Heart right ventricle (tissue), 16 donors: Measurements from ENCODE around the gene GLYR1. TPM values are rescaled to one million over a fixed set of nuclear protein-coding genes. Genes with fewer than 3 reads are reported as not detected.

Source experiments
- ATAC-seq, 8 donors: fragments of 200-7000 bp; cut with Tn5 transposase; one replicate each; pipeline ENCODE4 v1.9.1; 2020; ENCODE audit warnings: mild to moderate bottlenecking in 8 of 8, moderate library complexity in 8 of 8, moderate number of reproducible peaks in 1 of 8
- DNase-seq, 2 donors: peaks; one replicate each; pipeline ENCODE4 v3.0.0-alpha.2; 2020
- H3K27ac ChIP-seq, 10 donors: fragments of 200-600 bp; sonication (generic) in 2 of 10; one replicate each; pipeline versions ENCODE4 v1.5.0 to v1.8.0; 2020 to 2022; ENCODE audit warnings: mild to moderate bottlenecking in 3 of 10
- H3K27me3 ChIP-seq, 7 donors: fragments of 200-600 bp; one replicate each; pipeline ENCODE4 v1.8.0; 2021 to 2022; ENCODE audit warnings: mild to moderate bottlenecking in 2 of 7
- H3K36me3 ChIP-seq, 9 donors: fragments of 200-600 bp; sonication (generic) in 1 of 9; one replicate each; pipeline versions ENCODE4 v1.5.0 to v1.8.0; 2020 to 2022; ENCODE audit warnings: mild to moderate bottlenecking in 2 of 9
- H3K4me1 ChIP-seq, 9 donors: fragments of 200-600 bp; sonication (generic) in 1 of 9; one replicate each; pipeline versions ENCODE4 v1.5.0 to v1.8.0; 2020 to 2022; ENCODE audit warnings: mild to moderate bottlenecking in 4 of 9
- H3K4me3 ChIP-seq, 10 donors: fragments of 200-600 bp; sonication (generic) in 2 of 10; one replicate each; pipeline versions ENCODE4 v1.5.0 to v1.8.0; 2020 to 2022; ENCODE audit warnings: mild to moderate bottlenecking in 7 of 10, moderate library complexity in 2 of 10
- H3K9me3 ChIP-seq, 11 donors: fragments of 200-600 bp in 10 of 11; sonication (generic) in 2 of 11; one replicate each; pipeline versions ENCODE4 v1.5.0 to v1.8.0; 2013 to 2022; ENCODE audit warnings: mild to moderate bottlenecking in 2 of 11, control low read depth in 1 of 11, moderate library complexity in 1 of 11
- WGBS, 2 donors: extraction: QIAGEN DNeasy Blood & Tissue Kit; methylation state at CpG; one replicate each; pipeline ENCODE4 v1.1.7; 2013; ENCODE audit warnings: inconsistent platforms in 1 of 2; 5-methylcytosine and 5-hydroxymethylcytosine counted together
- intact Hi-C, 10 donors: fragments of 100-400 bp; cut with DNase I; formaldehyde crosslinking; loops; one replicate each; pipeline versions ENCODE4 v1.11.1 to v1.14.2; 2022
- polyA plus RNA-seq, 2 donors: library from polyadenylated mRNA; stranded (reverse); fragments of 200-250 nt; gene quantifications; one replicate each; pipeline ENCODE4 v1.2.3, GENCODE V29; 2013
- total RNA-seq, 10 donors: library from RNA; stranded (reverse); fragmentation: NEBNext Ultra II Directional in 3 of 10; extraction: Animal tissue kit (Norgen Biotek cat#: 25700) in 3 of 10; gene quantifications; one replicate each; pipeline versions ENCODE4 v1.2.1 to v1.2.4, GENCODE V29; 2021 to 2023
- TF ChIP-seq, protein P1 (sequence below), 9 donors: fragments of 200-600 bp; sonication (generic) in 2 of 9; IDR thresholded peaks; one replicate each; pipeline versions ENCODE4 v1.5.0 to v1.8.0; 2021 to 2022; ENCODE audit warnings: antibody characterized with exemption in 9 of 9, mild to moderate bottlenecking in 5 of 9, moderate library complexity in 1 of 9
- donor health status: Arrhythmogenic right ventricular cardiomyopathy.
- donor health status: ischemic (EF 13 %, LVEDD 7.1; RV severe dilation, severe dysfunction).
- donor health status: healthy with polysubstance abuse.
- donor health status: DM: no; HTN: yes; CAD: no.
- donor health status: DM: no; HTN: no; CAD: no.
- donor health status: ischemic (EF 25% LVEDD 6.9; RV normal size, moderate dysfunction).
- donor health status: ischemic (EF 25% LVEDD 5.7; RV mildly dilated, moderate dysfunction).
- donor health status: healthy.
- donor health status: DM: yes; HTN: yes; CAD: no.
- donor health status: Ischemic cardiomyopathy.
- donor health status: ischemic (EF 35%, LVEDD 5.7; RV mildly dilated, moderate dysfunction).
- donor health status: nonischemic (EF 11% LVEDD 7.7; RV severe dilation, severe dysfunction).
- donor health status: DM: yes; HTN: yes; CAD: no.
- donor health status: PGD.
- donor health status: ischemic (EF 29% LVEDD 5.4; RV normal size, mild dysfunction).
- donor health status: nonischemic (EF 23%, LVEDD 6.1; RV moderate dilation, normal function).

The GLYR1 gene
- total and polyA plus RNA-seq, 12 donors, result 36.5 to 105 (median 73.3) TPM

DNA sequence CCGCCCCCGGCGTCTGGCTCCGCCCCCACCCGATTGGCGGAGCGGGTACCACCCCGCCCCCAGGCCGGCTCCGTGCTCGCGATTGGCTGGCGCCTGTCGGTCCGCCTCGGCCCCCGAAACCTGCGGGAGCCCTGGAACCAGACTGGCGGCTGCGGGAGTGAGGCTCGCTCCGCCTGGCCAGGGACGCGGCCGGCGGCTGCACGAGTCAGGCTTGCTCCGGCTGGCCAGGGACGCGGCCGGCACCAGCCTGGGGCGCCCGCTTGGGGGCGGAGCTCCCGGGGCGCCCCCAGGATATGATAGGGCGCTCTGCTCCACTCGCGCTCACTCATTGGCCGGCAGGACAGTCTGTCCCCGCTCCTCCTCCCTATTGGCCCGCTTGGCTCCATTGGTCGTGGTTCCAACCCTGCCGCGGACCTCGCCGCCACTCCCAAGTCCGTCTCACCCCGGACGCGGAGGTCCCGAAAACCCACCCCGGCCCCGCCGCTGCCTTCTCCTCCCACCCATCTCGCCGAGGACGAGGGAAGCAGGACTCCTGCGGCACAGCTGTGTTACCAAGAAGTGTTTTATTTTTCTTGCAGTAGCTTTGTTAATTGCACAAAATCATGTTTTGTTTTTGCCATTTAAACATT is 44.3 kb downstream of the GLYR1 start:
- Histone ChIP-seq H3K36me3 (peaks cover 0 to 61% (median 37%) of the 10 kb centered on the region in 9 donors), H3K9me3 (no peaks in the 10 kb centered on the region), H3K27me3 (no peaks in the 10 kb centered on the region), H3K4me3 (peak overlapping the region; percentile 64 to 95 (median 84)), H3K27ac (peak overlapping the region; percentile 67 to 96 (median 92)), H3K4me1 (peaks cover 0 to 51% (median 29%) of the 10 kb centered on the region in 9 donors)
- intact Hi-C loops, result loop anchor here in 5 of 10 donors (2.0 to 10.0 kb wide), 5 partner anchors 35 to 155 kb away; partner anchors contain the start of genes GLYR1 (in 3 of the 5), UBN1 (in 3 of the 5), ZNF500 (in 3 of the 5) and SEC14L5 (in 1 of the 5)
- ATAC-seq (peak; percentile 90 to 96 (median 92)), DNase-seq (peak; percentile 93 to 94)
- 0% methylated on average over 58 to 59 of the region's 59 CpGs for whole genome bisulfite sequencing, 2 donors
- TF ChIP-seq, protein P1, sequence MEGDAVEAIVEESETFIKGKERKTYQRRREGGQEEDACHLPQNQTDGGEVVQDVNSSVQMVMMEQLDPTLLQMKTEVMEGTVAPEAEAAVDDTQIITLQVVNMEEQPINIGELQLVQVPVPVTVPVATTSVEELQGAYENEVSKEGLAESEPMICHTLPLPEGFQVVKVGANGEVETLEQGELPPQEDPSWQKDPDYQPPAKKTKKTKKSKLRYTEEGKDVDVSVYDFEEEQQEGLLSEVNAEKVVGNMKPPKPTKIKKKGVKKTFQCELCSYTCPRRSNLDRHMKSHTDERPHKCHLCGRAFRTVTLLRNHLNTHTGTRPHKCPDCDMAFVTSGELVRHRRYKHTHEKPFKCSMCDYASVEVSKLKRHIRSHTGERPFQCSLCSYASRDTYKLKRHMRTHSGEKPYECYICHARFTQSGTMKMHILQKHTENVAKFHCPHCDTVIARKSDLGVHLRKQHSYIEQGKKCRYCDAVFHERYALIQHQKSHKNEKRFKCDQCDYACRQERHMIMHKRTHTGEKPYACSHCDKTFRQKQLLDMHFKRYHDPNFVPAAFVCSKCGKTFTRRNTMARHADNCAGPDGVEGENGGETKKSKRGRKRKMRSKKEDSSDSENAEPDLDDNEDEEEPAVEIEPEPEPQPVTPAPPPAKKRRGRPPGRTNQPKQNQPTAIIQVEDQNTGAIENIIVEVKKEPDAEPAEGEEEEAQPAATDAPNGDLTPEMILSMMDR (IDR thresholded peaks at IDR 0.05), result peak in 7 of 9 donors; percentile 15 to 52 (median 32)

DNA sequence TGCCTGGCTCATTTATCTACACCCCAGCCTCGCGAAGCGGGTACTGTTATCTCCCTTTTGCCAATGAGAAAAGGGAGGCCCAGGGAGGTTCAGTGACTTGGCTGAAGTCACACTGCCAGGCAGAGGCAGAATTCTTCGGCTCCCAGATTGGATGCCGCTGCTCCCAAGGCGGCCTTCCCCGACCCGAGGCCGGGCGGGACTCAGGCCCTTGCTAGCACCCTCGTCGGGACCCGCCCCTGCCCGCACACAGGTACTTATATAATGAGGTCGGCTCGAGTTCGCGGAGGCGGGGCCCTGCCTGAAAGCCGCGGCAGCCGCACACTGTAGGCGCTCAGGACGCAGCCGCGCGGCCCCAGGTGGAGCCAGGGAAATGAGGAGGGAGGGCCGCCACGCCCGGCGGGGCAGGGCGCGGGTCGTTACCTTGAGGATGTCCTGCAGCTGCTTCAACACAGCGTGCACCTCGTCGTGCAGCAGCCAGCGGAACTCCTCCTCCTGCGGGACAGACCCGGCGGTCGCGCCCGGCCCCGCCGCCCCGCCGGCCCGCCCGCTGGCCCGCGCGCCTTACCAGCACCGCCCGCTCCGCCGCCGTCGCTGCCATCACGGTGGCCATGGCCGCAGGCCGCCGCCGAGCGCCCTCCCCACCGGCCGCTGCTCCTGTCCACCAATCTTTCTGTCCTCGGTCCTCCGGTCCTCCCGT is 45.0 kb downstream of the GLYR1 start, which contains the start of gene ROGDI:
TSS of gene ROGDI (minus strand) at position 672 of the 697 bp plus-strand sequence. CDS start at position 610, 62 bp downstream.
- Histone ChIP-seq H3K36me3 (peaks cover 0 to 61% (median 39%) of the 10 kb centered on the region in 9 donors), H3K27ac (peak within 1 kb of the TSS; percentile 67 to 96 (median 92)), H3K27me3 (no peaks in the 10 kb centered on the region), H3K9me3 (no peaks in the 10 kb centered on the region), H3K4me1 (peaks cover 0 to 51% (median 29%) of the 10 kb centered on the region in 9 donors), H3K4me3 (peak within 1 kb of the TSS; percentile 64 to 95 (median 84))
- intact Hi-C loops, result loop anchor here in 5 of 10 donors (2.0 to 10.0 kb wide), 5 partner anchors 35 to 155 kb away; partner anchors contain the start of genes GLYR1 (in 3 of the 5), UBN1 (in 3 of the 5), ZNF500 (in 3 of the 5) and SEC14L5 (in 1 of the 5)
- DNase-seq (peak; percentile 75 to 76), ATAC-seq (peak; percentile 29 to 74 (median 57))
- WGBS, 2 donors, result 0% methylated on average over 45 to 70 of the region's 70 CpGs
- TF ChIP-seq, protein P1 (IDR thresholded peaks at IDR 0.05), result no peak

DNA sequence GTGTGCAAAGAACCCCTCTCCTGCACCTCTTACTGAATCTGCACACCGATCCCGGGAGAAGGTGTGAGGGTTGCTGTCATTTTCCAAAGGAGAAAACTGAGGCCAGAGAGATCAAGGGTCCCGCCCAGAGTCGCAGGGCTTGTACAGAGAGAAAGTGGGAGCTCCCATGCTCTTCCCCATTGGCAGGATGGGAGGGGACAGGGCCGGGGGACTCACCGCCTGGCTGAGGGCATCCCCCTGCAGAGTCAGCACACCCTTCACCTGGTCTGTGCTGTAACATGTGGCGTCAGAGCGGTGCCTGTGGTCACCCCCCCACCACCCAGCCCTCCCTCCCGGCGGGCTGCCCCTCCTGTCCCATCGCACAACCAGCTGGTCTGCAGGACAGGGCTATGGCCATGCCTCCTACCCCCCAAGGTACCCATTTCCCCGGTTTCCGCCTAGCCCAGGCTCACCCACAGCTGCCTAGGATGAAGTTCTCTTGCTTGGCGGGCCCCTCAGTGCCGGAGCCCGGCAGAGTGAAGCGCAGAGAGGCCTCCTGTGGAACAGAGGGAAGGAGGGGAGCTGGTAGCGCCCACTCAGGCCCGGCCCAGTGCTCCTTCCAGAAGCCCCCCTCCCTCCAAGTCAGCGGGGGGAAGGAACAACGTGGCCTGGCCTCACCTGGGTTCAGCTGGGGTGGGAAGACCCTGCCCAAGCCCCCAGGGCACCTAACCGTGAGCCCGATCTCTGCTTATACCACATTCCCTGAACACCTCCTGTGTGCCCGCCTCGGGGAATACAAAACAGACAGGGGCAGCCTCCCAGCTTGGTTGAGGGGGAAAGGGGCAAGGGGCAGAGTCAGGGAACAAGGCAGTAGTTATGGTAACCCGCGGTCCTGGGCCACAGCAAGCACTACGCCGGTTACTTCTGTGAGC is 45.8 kb downstream of the GLYR1 start:
- Histone ChIP-seq H3K9me3 (no peaks in the 10 kb centered on the region), H3K4me1 (peaks cover 0 to 51% (median 29%) of the 10 kb centered on the region in 9 donors), H3K4me3 (peak overlapping the region; percentile 64 to 95 (median 84)), H3K27me3 (no peaks in the 10 kb centered on the region), H3K36me3 (peaks cover 0 to 63% (median 33%) of the 10 kb centered on the region in 9 donors), H3K27ac (peak overlapping the region in 9 of 10 donors; percentile 79 to 96 (median 93))
- DNase-seq (no peak), ATAC-seq (peak in 1 of 8 donors; percentile 0)
- intact Hi-C loops, result loop anchor here in 5 of 10 donors (5.0 to 10.0 kb wide), 4 partner anchors 34 to 156 kb away; partner anchors contain the start of genes ZNF500 (in 3 of the 5), GLYR1 (in 2 of the 5), UBN1 (in 2 of the 5) and SEC14L5 (in 1 of the 5)
- TF ChIP-seq, protein P1 (IDR thresholded peaks at IDR 0.05), result no peak
- 50 to 52% methylated on average over 29 of the region's 29 CpGs for WGBS, 2 donors
